ENCODE measurements around the gene RITA1. TPM values are rescaled to one million over a fixed set of nuclear protein-coding genes. Genes with fewer than 3 reads are reported as not detected.

The RITA1 gene
- total and polyA plus RNA-seq, 2 of the 4 experiments (the other 2 are of a cell fraction): 14.2 to 14.7 TPM

GRCh38 chr12:113170926-113171325 lies 14.6 kb upstream of the RITA1 start:
- Histone ChIP-seq H4K5ac (ENCODE audit: low read depth, low read length) (no peak overlapping the region), H3K9me1 (ENCODE audit: insufficient read depth, low read length) (no peaks in the 10 kb centered on the region), H3K14ac (replicated peaks; ENCODE audit: low read depth, low read length) (no peak overlapping the region), H2BK15ac (ENCODE audit: low read depth, low read length) (no peak overlapping the region), H3K4me2 (ENCODE audit: low read depth, low read length) (no peak overlapping the region), H2BK20ac (ENCODE audit: low read depth, low read length) (no peak overlapping the region), H3K27me3 (ENCODE audit: control insufficient read depth, insufficient read depth, low read length) (no peaks in the 10 kb centered on the region), H2AFZ (replicated peaks; ENCODE audit: low read length, poor library complexity) (no peak overlapping the region), H2BK5ac (ENCODE audit: low read depth, low read length, poor library complexity, severe bottlenecking) (no peak overlapping the region), H3K18ac (ENCODE audit: low read depth, low read length) (no peak overlapping the region), H2AK5ac (ENCODE audit: low read depth, low read length) (no peak overlapping the region), H3K36me3 (ENCODE audit: control insufficient read depth, insufficient read depth, low read length) (peaks cover 63% of the 10 kb centered on the region), H3K9ac (ENCODE audit: low read depth, low read length) (no peak overlapping the region), H3K23ac (ENCODE audit: low read depth, low read length) (no peak overlapping the region), H3K27ac (ENCODE audit: insufficient read depth, low read length) (no peak overlapping the region), H3K4ac (ENCODE audit: low read depth, low read length) (no peak overlapping the region), H3K56ac (ENCODE audit: extremely low read depth, insufficient read depth, low read length) (no peak overlapping the region), H3K79me1 (ENCODE audit: low read depth in 1 of 2, low read length in 2 of 2) (peaks cover 5 to 7% of the 10 kb centered on the region in 2 experiments; a peak in 2 of 4 replicates), H2BK120ac (ENCODE audit: low read depth, low read length) (no peak overlapping the region), H3K4me1 (ENCODE audit: control insufficient read depth, insufficient read depth, low read length) (peaks cover 2% of the 10 kb centered on the region; the same call in 1 of the 2 replicates), H3K9me3 (ENCODE audit: control insufficient read depth, insufficient read depth, low read length) (no peaks in the 10 kb centered on the region), H4K8ac (ENCODE audit: low read depth in 2 of 2, low read length in 2 of 2) (no peak overlapping the region), H2AK9ac (replicated peaks; ENCODE audit: low read depth, low read length, poor library complexity) (no peak overlapping the region), H4K91ac (ENCODE audit: insufficient read depth, low read depth, low read length) (no peak overlapping the region), H3K4me3 (ENCODE audit: insufficient read depth, low read depth, low read length) (no peak overlapping the region), H4K20me1 (ENCODE audit: insufficient read depth, low read length) (peaks cover 2% of the 10 kb centered on the region)
- no TSS peak for BruUV-seq (replicated peaks)
- ChIA-PET CTCF (no interaction called here), POLR2A (ENCODE audit: unreplicated experiment) (no interaction called here)
- intact Hi-C loops (cut with micrococcal nuclease) (no loop called here), in situ Hi-C loops (cut with MboI; ENCODE audit: low sequenced_read_pairs) (loop anchor here (5.0 kb wide), 1 partner anchor 124 kb away; no protein-coding TSS in a partner anchor), dilution Hi-C loops (cut with HindIII; ENCODE audit: low sequenced_read_pairs, unreplicated experiment) (no loop called here)
- no peak for DNase-seq
- WGBS, 2 experiments (ENCODE audit: extremely low coverage in 2 of 2, insufficient read length in 1 of 2): 100% methylated on average over 2 of the region's 4 CpGs; no CpG with 5 or more reads in 1 of the 2 experiments
- TF ChIP-seq MAFK (IDR thresholded peaks at IDR 0.05; ENCODE audit: low read depth, low read length): no peak
- ATAC-seq (ENCODE audit: low read depth): no peak

Data from IMR-90 (cell line).